ENCODE measurements around the gene FLNB.

Gene FLNB

GRCh38 chr3:58008141-58009025 lies at the start of gene FLNB:
TSS of gene FLNB (plus strand) at chr3:58008422. CDS start at chr3:58008565, 143 bp downstream.
- DNase-seq (ENCODE audit: extremely low spot score, insufficient read length, low read depth) (peak; percentile 97), FAIRE-seq (no peak)

- no peak for DNase-seq (ENCODE audit: extremely low spot score, insufficient read length, low read depth)
- FAIRE-seq = no peak
These were observed 49.4 kb upstream of the FLNB start for GRCh38 chr3:57958642-57959422.

- no peak for FAIRE-seq
- DNase-seq (ENCODE audit: extremely low spot score, insufficient read length, low read depth) = no peak
These were observed 48.6 kb upstream of the FLNB start for GRCh38 chr3:57959423-57960173.

- DNase-seq (ENCODE audit: extremely low spot score, insufficient read length, low read depth) = no peak
- FAIRE-seq = no peak
These were observed 48.1 kb upstream of the FLNB start for GRCh38 chr3:57960174-57960505.

GRCh38 chr3:57961177-57961827 lies 46.9 kb upstream of the FLNB start:
- DNase-seq (ENCODE audit: extremely low spot score, insufficient read length, low read depth) (no peak), FAIRE-seq (no peak)

GRCh38 chr3:57961828-57962447 lies 46.3 kb upstream of the FLNB start:
- no peak for FAIRE-seq
- DNase-seq (ENCODE audit: extremely low spot score, insufficient read length, low read depth) = no peak

GRCh38 chr3:57962448-57962834 lies 45.8 kb upstream of the FLNB start:
- FAIRE-seq (no peak), DNase-seq (ENCODE audit: extremely low spot score, insufficient read length, low read depth) (no peak)

- FAIRE-seq (no peak), DNase-seq (ENCODE audit: extremely low spot score, insufficient read length, low read depth) (no peak)
These were observed 44.3 kb upstream of the FLNB start for GRCh38 chr3:57963811-57964346.

- DNase-seq (ENCODE audit: extremely low spot score, insufficient read length, low read depth) = no peak
- FAIRE-seq = no peak
These were observed 41.4 kb upstream of the FLNB start for GRCh38 chr3:57966829-57967228.

- no peak for DNase-seq (ENCODE audit: extremely low spot score, insufficient read length, low read depth)
- FAIRE-seq = no peak
These were observed 40.6 kb upstream of the FLNB start for GRCh38 chr3:57967590-57967989.

- DNase-seq (ENCODE audit: extremely low spot score, insufficient read length, low read depth) (no peak), FAIRE-seq (no peak)
These were observed 39.7 kb upstream of the FLNB start for GRCh38 chr3:57968501-57968900.

- DNase-seq (ENCODE audit: extremely low spot score, insufficient read length, low read depth) (no peak), FAIRE-seq (no peak)
These were observed 36.2 kb upstream of the FLNB start for GRCh38 chr3:57971975-57972374.

- no peak for FAIRE-seq
- DNase-seq (ENCODE audit: extremely low spot score, insufficient read length, low read depth) = no peak
These were observed 35.6 kb upstream of the FLNB start for GRCh38 chr3:57972531-57973111.

GRCh38 chr3:57973715-57974477 lies 34.3 kb upstream of the FLNB start:
- DNase-seq (ENCODE audit: extremely low spot score, insufficient read length, low read depth) (no peak), FAIRE-seq (no peak)

- DNase-seq (ENCODE audit: extremely low spot score, insufficient read length, low read depth) (no peak), FAIRE-seq (no peak)
These were observed 33.3 kb upstream of the FLNB start for GRCh38 chr3:57974796-57975388.

GRCh38 chr3:57977818-57978235 lies 30.4 kb upstream of the FLNB start:
- FAIRE-seq (no peak), DNase-seq (ENCODE audit: extremely low spot score, insufficient read length, low read depth) (no peak)

GRCh38 chr3:57978316-57978715 lies 29.9 kb upstream of the FLNB start:
- no peak for FAIRE-seq
- no peak for DNase-seq (ENCODE audit: extremely low spot score, insufficient read length, low read depth)

GRCh38 chr3:57980416-57980815 lies 27.8 kb upstream of the FLNB start:
- FAIRE-seq = no peak
- no peak for DNase-seq (ENCODE audit: extremely low spot score, insufficient read length, low read depth)
